Measurements from ENCODE around the gene ZNF785.

GRCh38 chr16:30569281-30569680, 16.2 kb downstream of the ZNF785 start:
- no peak; the same call in 1 of the 2 replicates for TF ChIP-seq GATA2 (IDR thresholded peaks at IDR 0.05; ENCODE audit: low read depth, low read length)
- TF ChIP-seq GATA3 (IDR thresholded peaks at IDR 0.05; ENCODE audit: low read depth, low read length): no peak

Data from SH-SY5Y (cell line).